ENCODE results near the gene EFHC1.

- TF ChIP-seq PPARA (CRISPR knock-in tag; IDR thresholded peaks at IDR 0.05; ENCODE audit: borderline replicate concordance): no peak
- TF ChIP-seq TCF4 (CRISPR knock-in tag; IDR thresholded peaks at IDR 0.05; ENCODE audit: borderline replicate concordance): no peak
- TF ChIP-seq ZNF70 (CRISPR knock-in tag; IDR thresholded peaks at IDR 0.05): no peak
- no peak for TF ChIP-seq PATZ1 (CRISPR knock-in tag; IDR thresholded peaks at IDR 0.05; ENCODE audit: borderline replicate concordance)
- TF ChIP-seq TSHZ2 (CRISPR knock-in tag; IDR thresholded peaks at IDR 0.05): no peak
- TF ChIP-seq ZNF8 (CRISPR knock-in tag; IDR thresholded peaks at IDR 0.05): no peak
- no peak for TF ChIP-seq CSRNP3 (CRISPR knock-in tag; IDR thresholded peaks at IDR 0.05)
- TF ChIP-seq ZFP30 (CRISPR knock-in tag; IDR thresholded peaks at IDR 0.05): no peak
- no peak for TF ChIP-seq CSDC2 (CRISPR knock-in tag; IDR thresholded peaks at IDR 0.05)
- TF ChIP-seq CREB5 (CRISPR knock-in tag; IDR thresholded peaks at IDR 0.05; ENCODE audit: low read depth): no peak
- TF ChIP-seq ZFP3 (CRISPR knock-in tag; IDR thresholded peaks at IDR 0.05): no peak
- no peak for TF ChIP-seq SNAI2 (CRISPR knock-in tag; IDR thresholded peaks at IDR 0.05)
Measured at GRCh38 chr6:52499681-52500236, 79.6 kb downstream of the EFHC1 start.
